ENCODE results near the gene NXPH1.

The NXPH1 gene

GRCh38 chr7:8753355-8753754 is 319.9 kb downstream of the NXPH1 start:
- no peak for TF ChIP-seq TEAD4 (IDR thresholded peaks at IDR 0.05)
- TF ChIP-seq RAD21 (IDR thresholded peaks at IDR 0.05; ENCODE audit: low read depth), result no peak
- TF ChIP-seq TCF12 (IDR thresholded peaks at IDR 0.05; ENCODE audit: low read depth), result no peak
- TF ChIP-seq CREB1 (IDR thresholded peaks at IDR 0.05; ENCODE audit: low read depth), result no peak

- no peak for TF ChIP-seq EP300 (IDR thresholded peaks at IDR 0.05; ENCODE audit: borderline replicate concordance)
- TF ChIP-seq ZBTB7A (IDR thresholded peaks at IDR 0.05; ENCODE audit: low read depth), result no peak
- no peak for TF ChIP-seq TCF12 (IDR thresholded peaks at IDR 0.05; ENCODE audit: low read depth)
- TF ChIP-seq NFIC (IDR thresholded peaks at IDR 0.05), result no peak
- TF ChIP-seq CREB1 (IDR thresholded peaks at IDR 0.05; ENCODE audit: low read depth), result no peak
- no peak for TF ChIP-seq EGR1 (IDR thresholded peaks at IDR 0.05)
- TF ChIP-seq TEAD4 (IDR thresholded peaks at IDR 0.05), result no peak
- no peak for TF ChIP-seq TAF1 (IDR thresholded peaks at IDR 0.05; ENCODE audit: low read depth)
- TF ChIP-seq CEBPB (IDR thresholded peaks at IDR 0.05), result no peak
- no peak for TF ChIP-seq RAD21 (IDR thresholded peaks at IDR 0.05; ENCODE audit: low read depth)
- TF ChIP-seq REST (IDR thresholded peaks at IDR 0.05; ENCODE audit: low read depth), result no peak
- no peak for TF ChIP-seq MAX (IDR thresholded peaks at IDR 0.05)
- no peak for TF ChIP-seq FOXM1 (IDR thresholded peaks at IDR 0.05; ENCODE audit: borderline replicate concordance, low read depth)
- no peak for TF ChIP-seq YY1 (IDR thresholded peaks at IDR 0.05; ENCODE audit: low read depth)
- no peak for TF ChIP-seq USF1 (IDR thresholded peaks at IDR 0.05)
Observed at GRCh38 chr7:8761731-8762130, 328.3 kb downstream of the NXPH1 start.

GRCh38 chr7:8762803-8763202 is 329.4 kb downstream of the NXPH1 start:
- TF ChIP-seq RAD21 (IDR thresholded peaks at IDR 0.05; ENCODE audit: low read depth) (no peak), FOXM1 (IDR thresholded peaks at IDR 0.05; ENCODE audit: borderline replicate concordance, low read depth) (no peak), NFIC (IDR thresholded peaks at IDR 0.05) (no peak)

- TF ChIP-seq YY1 (IDR thresholded peaks at IDR 0.05; ENCODE audit: low read depth) (no peak), REST (IDR thresholded peaks at IDR 0.05; ENCODE audit: low read depth) (no peak), NFIC (IDR thresholded peaks at IDR 0.05) (no peak), FOXM1 (IDR thresholded peaks at IDR 0.05; ENCODE audit: borderline replicate concordance, low read depth) (no peak), CEBPB (IDR thresholded peaks at IDR 0.05) (no peak), TCF12 (IDR thresholded peaks at IDR 0.05; ENCODE audit: low read depth) (no peak), EGR1 (IDR thresholded peaks at IDR 0.05) (no peak), CREB1 (IDR thresholded peaks at IDR 0.05; ENCODE audit: low read depth) (no peak), ZBTB7A (IDR thresholded peaks at IDR 0.05; ENCODE audit: low read depth) (no peak)
Observed at GRCh38 chr7:8765374-8765773, 332.0 kb downstream of the NXPH1 start.

- TF ChIP-seq FOXM1 (IDR thresholded peaks at IDR 0.05; ENCODE audit: borderline replicate concordance, low read depth) (no peak), ZBTB7A (IDR thresholded peaks at IDR 0.05; ENCODE audit: low read depth) (no peak), EGR1 (IDR thresholded peaks at IDR 0.05) (no peak), USF1 (IDR thresholded peaks at IDR 0.05) (no peak), MAX (IDR thresholded peaks at IDR 0.05) (no peak), RAD21 (IDR thresholded peaks at IDR 0.05; ENCODE audit: low read depth) (no peak), CEBPB (IDR thresholded peaks at IDR 0.05) (no peak), YY1 (IDR thresholded peaks at IDR 0.05; ENCODE audit: low read depth) (no peak), NFIC (IDR thresholded peaks at IDR 0.05) (no peak)
Observed at GRCh38 chr7:8773518-8773917, 340.1 kb downstream of the NXPH1 start.

- TF ChIP-seq ZBTB7A (IDR thresholded peaks at IDR 0.05; ENCODE audit: low read depth), result no peak
Observed at GRCh38 chr7:8778459-8778858, 345.1 kb downstream of the NXPH1 start.

GRCh38 chr7:8781166-8781565 is 347.8 kb downstream of the NXPH1 start:
- TF ChIP-seq MAX (IDR thresholded peaks at IDR 0.05) (no peak), TAF1 (IDR thresholded peaks at IDR 0.05; ENCODE audit: low read depth) (no peak), ZBTB7A (IDR thresholded peaks at IDR 0.05; ENCODE audit: low read depth) (no peak), RAD21 (IDR thresholded peaks at IDR 0.05; ENCODE audit: low read depth) (no peak), TCF12 (IDR thresholded peaks at IDR 0.05; ENCODE audit: low read depth) (no peak), TEAD4 (IDR thresholded peaks at IDR 0.05) (no peak), CEBPB (IDR thresholded peaks at IDR 0.05) (no peak), USF1 (IDR thresholded peaks at IDR 0.05) (no peak), FOXM1 (IDR thresholded peaks at IDR 0.05; ENCODE audit: borderline replicate concordance, low read depth) (no peak), REST (IDR thresholded peaks at IDR 0.05; ENCODE audit: low read depth) (no peak), CREB1 (IDR thresholded peaks at IDR 0.05; ENCODE audit: low read depth) (no peak), EP300 (IDR thresholded peaks at IDR 0.05; ENCODE audit: borderline replicate concordance) (no peak), NFIC (IDR thresholded peaks at IDR 0.05) (no peak)
